Thyroid gland (tissue), 4 donors: Measurements from ENCODE around the gene CD79B.
"Not testable (repeated sequence)": the region's sequence is repeated elsewhere in the genome, so short reads cannot be mapped to it uniquely, and the experiment has no call there.

Source experiments
- CTCF ChIP-seq, 6 experiments: fragments of 200-600 bp in 3 of 6; fragments of 450-650 bp in 3 of 6; sonication (generic) in 3 of 6; IDR thresholded peaks; one replicate each; pipeline ENCODE4 v1.5.1; 2016 to 2019; ENCODE audit warnings: antibody characterized with exemption in 6 of 6, mild to moderate bottlenecking in 2 of 6, inconsistent platforms in 1 of 6, moderate library complexity in 1 of 6
- POLR2A ChIP-seq, 2 donors: fragments of 450-650 bp; IDR thresholded peaks; one replicate each; pipeline ENCODE4 v1.6.1; 2017; ENCODE audit warnings: antibody characterized with exemption in 2 of 2, mild to moderate bottlenecking in 2 of 2, moderate library complexity in 1 of 2

- not testable (repeated sequence) for TF ChIP-seq CTCF, POLR2A (IDR thresholded peaks at IDR 0.05)
These were observed 14.9 kb downstream of the CD79B start for GRCh38 chr17:63917206-63917605.
